SU-DHL-6 (cell line): Measurements from ENCODE around the gene EPAS1.

Experiments
- EZH2phosphoT487 ChIP-seq: fragments of 200-600 bp; sonication (generic), shearing (Covaris generic); conservative IDR thresholded peaks from 2 replicates; pipeline ENCODE4 v1.6.1; 2018; ENCODE audit warnings: mild to moderate bottlenecking, antibody characterized with exemption, low read length, moderate library complexity, mixed read lengths
- TF ChIP-seq, protein P1 (sequence below): fragments of 200-600 bp; sonication (generic); IDR thresholded peaks from one replicate; pipeline ENCODE4 v1.5.1; 2017; ENCODE audit warnings: antibody characterized with exemption, mild to moderate bottlenecking, low read length, moderate library complexity; ENCODE audit not compliant: insufficient read depth, poor library complexity, severe bottlenecking

DNA sequence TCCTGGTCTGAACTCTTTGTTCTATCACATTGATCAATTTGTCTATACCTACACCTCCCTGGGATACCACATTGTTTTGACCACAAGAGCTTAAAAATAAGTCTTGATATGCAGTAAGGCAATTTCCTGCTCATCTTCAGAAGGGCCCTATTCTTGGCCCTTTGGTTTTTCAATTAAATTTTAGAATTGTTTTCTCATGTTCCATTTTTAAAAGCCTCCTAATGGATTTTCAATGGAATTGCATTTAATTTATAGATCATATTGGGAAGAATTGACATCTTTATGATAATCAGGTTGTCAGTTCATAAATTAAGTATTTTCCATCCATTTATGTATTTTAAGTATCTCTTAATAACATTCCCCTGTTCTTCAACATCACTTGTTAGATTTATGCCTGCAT, 47.6 kb upstream of the EPAS1 start:
- TF ChIP-seq, protein P1, sequence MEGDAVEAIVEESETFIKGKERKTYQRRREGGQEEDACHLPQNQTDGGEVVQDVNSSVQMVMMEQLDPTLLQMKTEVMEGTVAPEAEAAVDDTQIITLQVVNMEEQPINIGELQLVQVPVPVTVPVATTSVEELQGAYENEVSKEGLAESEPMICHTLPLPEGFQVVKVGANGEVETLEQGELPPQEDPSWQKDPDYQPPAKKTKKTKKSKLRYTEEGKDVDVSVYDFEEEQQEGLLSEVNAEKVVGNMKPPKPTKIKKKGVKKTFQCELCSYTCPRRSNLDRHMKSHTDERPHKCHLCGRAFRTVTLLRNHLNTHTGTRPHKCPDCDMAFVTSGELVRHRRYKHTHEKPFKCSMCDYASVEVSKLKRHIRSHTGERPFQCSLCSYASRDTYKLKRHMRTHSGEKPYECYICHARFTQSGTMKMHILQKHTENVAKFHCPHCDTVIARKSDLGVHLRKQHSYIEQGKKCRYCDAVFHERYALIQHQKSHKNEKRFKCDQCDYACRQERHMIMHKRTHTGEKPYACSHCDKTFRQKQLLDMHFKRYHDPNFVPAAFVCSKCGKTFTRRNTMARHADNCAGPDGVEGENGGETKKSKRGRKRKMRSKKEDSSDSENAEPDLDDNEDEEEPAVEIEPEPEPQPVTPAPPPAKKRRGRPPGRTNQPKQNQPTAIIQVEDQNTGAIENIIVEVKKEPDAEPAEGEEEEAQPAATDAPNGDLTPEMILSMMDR, result no peak
- no peak for TF ChIP-seq EZH2phosphoT487
